Retinal pigment epithelial cell (primary cell): ENCODE data around the gene CAPN3.
"Not testable (repeated sequence)": the region's sequence is repeated elsewhere in the genome, so short reads cannot be mapped to it uniquely, and the experiment has no call there.

Source experiments
- DNase-seq: peaks from one replicate; pipeline ENCODE4 v3.0.0-alpha.2; 2010; ENCODE audit warnings: low read depth
- H3K4me3 ChIP-seq: 2 replicates; pipeline ENCODE4 v1.5.1; 2011; ENCODE audit warnings: mild to moderate bottlenecking, low read length, control low read depth, moderate library complexity
- CTCF ChIP-seq: conservative IDR thresholded peaks from 2 replicates; pipeline ENCODE4 v1.5.1; 2011; ENCODE audit warnings: low read depth, low read length, control low read depth, inconsistent platforms

CAPN3 gene

DNA sequence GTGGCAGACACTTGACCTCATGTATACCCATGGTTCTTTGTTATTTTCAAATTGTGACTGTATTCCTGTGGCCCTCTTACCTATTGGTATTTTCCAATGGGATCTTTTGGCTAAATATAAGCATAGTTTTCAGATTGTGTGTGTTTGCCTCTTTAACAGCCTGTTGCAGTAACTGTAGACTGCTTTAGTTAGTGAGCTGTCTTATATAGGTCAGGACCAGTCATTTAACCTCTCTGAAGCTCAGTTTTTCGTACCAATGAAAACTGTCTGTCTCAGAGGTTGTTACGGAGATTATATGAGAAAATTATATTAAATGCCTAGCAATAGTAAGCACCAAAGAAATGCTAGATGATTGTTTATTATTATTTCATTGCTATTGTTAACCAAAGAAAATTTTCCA is 29.3 kb upstream of the CAPN3 start:
- TF ChIP-seq CTCF = no peak
- DNase-seq = no peak
- H3K4me3 ChIP-seq = no peak overlapping the region

- TF ChIP-seq CTCF = no peak
- no peak for DNase-seq
- no peak overlapping the region for H3K4me3 ChIP-seq
Observed at GRCh38 chr15:42331235-42331634, 28.1 kb upstream of the CAPN3 start.

DNA sequence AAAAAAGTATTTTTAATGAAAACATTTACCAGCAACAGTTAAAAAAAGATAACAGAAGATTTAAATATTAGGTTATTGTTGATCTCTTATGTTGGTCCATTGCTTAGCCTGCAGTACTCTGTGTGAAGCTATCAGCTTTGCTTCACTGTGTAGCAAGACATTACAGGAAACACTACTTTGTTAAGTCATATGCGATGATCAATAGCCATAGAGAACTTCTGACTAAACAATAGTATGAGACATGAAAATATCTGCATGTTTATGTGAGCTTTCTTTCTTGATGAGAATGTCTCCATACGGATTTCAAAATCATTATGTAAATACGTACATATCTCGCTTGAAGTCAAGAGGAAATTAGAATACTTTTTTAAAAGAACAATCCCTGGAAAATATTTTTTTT is 27.0 kb upstream of the CAPN3 start:
- TF ChIP-seq CTCF = no peak
- DNase-seq = no peak
- no peak overlapping the region for H3K4me3 ChIP-seq

- DNase-seq = no peak
- no peak overlapping the region for H3K4me3 ChIP-seq
- no peak for TF ChIP-seq CTCF
Observed at GRCh38 chr15:42335074-42335473, 24.2 kb upstream of the CAPN3 start.

DNA sequence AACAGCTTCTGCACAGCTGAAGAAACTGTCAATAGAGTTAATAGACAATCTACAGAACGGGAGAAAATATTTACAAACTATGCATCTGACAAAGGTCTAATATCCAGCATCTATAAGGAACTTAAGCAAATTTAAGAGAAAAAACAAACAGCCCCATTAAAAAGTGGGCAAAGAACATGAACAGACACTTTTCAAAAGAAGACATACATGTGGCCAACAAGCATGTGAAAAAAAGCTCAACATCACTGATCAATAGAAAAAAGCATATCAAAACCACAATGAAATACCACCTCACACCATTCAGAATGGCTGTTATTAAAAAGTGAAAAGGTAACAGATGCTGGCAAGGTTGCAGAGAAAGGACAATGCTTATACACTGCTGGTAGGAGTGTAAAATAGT is 22.7 kb upstream of the CAPN3 start:
- H3K4me3 ChIP-seq, DNase-seq: not testable (repeated sequence)

DNA sequence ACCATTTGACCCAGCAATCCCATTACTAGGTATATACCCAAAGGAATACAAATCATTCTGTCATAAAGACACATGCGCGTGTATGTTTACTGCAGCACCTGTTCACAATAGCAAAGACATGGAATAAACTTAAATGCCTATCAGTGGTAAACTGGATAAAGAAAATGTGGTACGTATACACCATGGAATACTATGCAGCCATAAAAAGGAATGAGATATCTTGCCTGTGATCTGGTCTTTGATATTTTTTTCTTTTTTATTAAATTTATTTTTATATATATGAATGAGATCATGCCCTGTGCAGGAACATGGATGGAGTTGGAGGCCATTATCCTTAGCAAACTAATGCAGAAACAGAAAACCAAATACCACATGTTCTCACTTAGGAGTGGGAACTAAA is 22.2 kb upstream of the CAPN3 start:
- H3K4me3 ChIP-seq, DNase-seq: not testable (repeated sequence)

GRCh38 chr15:42338500-42338899 is 20.8 kb upstream of the CAPN3 start:
- no peak overlapping the region for H3K4me3 ChIP-seq
- no peak for DNase-seq
- no peak for TF ChIP-seq CTCF

GRCh38 chr15:42343596-42344232 is 15.6 kb upstream of the CAPN3 start:
- no peak for DNase-seq
- TF ChIP-seq CTCF = no peak
- H3K4me3 ChIP-seq = no peak overlapping the region
